Astrocyte of the hippocampus (primary cell): ENCODE measurements around the gene VPS39.

Source experiments
- DNase-seq: peaks from one replicate; pipeline ENCODE4 v3.0.0; 2011; ENCODE audit warnings: low read depth, low spot score

VPS39 gene

DNA sequence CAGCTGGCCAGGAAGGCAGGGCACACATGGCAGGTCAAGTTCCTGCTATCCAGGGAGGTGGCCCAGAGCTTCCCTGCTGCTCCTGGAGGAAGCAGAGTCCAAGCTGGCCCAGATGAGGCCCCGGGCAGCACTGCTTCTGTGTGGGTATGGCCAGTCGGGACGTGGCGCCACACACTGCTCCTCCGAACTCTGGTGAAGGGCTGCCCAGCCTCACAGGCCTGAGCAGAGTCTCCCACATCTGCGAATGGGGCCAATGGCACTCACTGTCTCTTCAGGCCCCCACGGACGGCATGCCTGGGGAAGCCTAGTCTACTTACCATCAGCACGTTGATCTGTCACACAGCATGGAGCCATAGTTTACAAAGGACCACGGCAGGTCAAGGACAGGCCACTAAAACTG is 49.2 kb downstream of the VPS39 start:
- no peak for DNase-seq

DNA sequence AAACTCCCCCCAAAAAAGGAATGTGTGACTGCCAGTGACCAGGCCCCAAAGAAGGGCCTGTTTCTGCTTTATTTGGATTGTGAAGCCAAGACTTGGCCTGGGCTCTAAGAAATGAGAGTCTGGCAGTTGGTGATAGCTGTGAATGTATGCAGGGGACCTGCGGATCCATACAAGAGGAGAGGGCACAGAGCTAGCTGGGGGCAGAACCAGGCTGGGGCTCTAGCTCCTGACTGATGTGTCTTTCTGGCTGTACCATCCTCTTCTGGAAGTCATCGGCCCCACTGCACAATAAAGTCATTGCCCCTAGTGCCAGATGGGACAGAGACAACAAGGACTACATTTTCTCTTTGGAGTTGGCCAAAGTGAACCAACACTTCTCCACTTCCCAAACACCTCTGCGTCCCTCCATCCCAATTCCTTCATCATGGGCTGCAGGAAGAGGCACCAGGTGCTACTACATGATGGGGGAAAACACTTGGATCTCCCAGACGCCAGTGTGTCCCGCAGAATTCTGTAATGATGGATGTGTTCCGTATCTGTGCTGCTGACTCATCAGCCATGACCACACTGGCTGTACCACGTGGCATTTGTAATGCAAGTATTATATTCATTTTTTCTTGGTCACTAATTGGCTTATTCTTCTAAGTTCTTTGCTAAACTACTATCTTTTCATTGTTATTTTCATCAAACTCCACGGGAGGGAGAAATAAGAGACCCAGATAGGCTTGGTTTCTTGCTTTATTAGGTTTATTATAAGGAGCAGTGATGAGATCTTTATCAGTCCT is 49.9 kb downstream of the VPS39 start:
- peak; percentile 71 for DNase-seq

DNA sequence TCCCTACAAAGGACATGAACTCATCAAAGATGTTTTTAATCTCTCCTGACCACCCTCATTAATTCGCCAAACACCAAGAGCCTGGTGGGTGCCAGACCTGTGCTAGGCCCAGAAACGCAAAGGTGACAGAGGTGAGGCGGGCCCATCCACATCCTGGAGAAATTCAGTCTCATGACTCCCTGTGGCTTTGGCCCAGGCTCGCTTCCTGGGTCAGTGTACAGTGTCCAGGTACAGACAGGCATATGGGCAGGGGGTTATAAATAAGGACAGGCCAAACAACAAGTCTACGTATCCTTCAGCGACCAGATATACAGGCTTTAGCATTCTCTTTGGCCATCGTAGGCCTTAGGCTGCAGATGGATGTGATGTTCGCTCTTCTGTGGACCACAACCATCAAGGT is 50.7 kb downstream of the VPS39 start:
- no peak for DNase-seq

DNA sequence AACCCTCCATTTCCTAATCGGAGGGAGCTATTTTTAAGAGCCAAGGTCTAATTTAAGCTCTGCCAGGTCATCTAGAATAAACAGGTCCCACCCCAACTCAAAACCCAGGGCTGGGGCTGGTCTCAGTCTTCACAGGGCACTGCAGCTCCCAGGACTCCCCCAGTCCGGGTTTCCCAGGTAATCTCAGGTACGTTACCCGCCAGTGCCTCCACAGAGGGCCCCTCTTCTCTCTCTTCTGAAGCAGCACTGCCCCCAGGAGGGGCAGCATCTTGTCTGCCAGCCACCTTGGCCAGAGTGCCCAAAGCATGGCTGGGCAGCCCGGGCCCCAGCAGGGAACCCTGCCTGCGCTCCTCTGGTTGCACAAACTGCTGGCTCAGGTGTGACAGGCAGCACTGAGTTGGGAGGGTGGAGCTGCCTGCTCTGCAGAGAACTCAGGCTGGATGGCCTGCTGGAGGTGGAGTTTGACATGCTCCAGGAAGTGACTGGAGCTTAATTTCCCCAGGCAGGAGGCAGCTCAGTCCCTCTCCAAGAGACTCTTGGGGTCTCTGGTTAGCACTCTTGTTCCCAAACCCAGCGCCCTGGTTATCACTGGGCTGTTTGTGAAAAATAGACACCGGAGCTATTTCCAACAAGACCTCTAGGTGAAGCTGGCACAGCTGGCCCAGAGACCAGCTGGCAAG is 51.7 kb downstream of the VPS39 start, which contains the start of gene PLA2G4F:
Gene PLA2G4F (minus strand): TSS at position 394 of the 680 bp plus-strand sequence. CDS start 87 bp downstream, at position 307.
- no peak for DNase-seq

DNA sequence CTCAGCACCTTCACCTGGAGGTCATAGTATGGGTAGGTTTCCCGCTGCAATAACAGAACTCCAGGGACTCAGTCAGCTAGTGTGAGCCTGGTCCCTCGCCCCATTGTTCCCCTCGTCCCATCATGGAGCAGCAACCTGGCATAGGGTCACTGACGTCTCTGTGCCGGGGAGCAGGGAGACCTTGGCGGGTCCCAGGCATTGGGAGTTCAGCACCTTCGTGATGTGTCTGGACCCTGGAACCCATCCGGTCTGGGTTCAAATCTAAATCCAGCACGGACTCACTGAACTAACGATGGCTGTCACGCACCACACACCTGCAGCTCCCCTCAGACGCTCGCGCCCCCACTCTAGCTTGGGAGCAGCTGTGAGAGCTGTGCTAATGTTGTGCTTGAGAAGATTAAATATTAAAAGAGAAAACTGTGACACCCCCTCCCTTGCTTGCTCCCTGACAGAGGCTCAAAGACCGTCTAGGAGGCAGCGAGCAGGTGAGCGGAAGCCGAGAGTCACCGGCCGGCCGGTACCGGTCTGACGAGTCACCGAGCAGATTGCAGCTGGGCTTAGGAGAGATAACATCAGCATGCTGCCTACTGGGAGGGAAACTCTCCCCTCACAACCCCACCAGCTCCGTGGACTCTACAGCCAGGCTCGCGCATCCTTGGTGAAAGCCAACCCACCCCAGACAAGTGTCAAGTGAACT is 52.4 kb downstream of the VPS39 start:
- no peak for DNase-seq

DNA sequence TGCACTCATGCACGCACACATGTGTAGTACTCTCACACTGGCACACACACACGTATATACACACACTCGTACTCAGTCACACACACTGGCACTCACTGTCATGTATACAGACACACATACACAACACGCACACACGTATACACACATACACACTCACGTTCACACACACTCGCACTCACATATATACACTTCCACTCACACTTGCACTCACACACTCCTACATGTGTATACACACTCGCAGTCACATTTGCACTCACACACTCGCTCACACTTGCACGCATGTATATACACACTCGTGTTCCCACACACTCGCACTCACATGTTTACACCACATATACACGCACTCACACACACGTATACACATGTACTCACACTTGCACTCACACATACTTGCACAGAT is 53.1 kb downstream of the VPS39 start:
- DNase-seq: no peak

DNA sequence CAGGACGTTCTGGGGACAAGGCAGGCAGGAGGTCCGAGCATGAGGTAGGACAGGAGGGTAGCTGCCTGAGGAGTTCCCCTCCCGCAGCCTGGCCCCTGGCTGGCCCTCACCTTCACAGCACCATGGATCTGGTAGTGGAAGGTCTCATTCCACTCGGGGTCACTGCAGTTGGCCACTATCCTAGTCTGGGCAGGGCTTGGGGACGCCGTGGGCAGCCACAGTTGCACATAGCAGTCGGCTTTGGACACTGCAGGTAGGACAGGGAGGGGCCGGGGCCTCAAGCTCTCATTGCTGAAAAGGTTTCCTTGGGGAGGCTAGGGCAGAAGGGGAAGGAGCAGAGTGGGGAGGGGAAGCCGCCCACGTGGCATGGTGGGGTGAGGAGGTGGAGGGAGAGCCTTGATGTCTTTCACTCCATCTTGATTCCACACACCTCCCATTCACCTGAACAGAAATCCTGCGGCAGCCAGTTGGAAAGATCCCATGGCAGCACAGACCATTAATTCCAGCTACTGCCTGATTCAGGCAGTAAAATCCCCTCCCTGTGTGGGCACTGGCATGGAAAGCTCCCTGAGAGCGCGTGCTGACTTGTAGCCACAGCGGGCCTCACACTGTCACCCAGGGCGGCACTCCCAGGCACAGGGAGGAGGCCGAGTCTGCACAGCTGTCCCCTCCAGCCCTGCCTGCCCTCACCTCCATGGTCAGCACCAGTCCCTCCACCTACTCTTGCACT is 53.7 kb downstream of the VPS39 start:
- DNase-seq: no peak

DNA sequence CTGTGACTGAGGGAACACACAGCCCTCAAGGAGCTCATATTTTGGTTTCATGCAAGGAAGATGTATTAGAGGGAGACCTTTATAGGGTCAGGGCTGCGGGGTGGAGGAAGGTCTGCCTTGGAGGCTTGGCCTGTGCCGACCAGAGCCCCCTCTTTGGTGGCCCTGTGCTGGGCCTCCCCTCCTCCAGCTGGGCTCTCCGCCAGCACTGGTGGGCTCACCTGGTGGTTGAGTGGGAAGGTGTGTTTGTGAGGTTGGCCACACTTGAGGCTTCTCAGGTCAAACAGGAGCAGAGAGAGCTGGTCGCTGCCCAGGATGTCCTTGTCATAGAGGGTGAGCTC is 54.3 kb downstream of the VPS39 start:
- DNase-seq: no peak

DNA sequence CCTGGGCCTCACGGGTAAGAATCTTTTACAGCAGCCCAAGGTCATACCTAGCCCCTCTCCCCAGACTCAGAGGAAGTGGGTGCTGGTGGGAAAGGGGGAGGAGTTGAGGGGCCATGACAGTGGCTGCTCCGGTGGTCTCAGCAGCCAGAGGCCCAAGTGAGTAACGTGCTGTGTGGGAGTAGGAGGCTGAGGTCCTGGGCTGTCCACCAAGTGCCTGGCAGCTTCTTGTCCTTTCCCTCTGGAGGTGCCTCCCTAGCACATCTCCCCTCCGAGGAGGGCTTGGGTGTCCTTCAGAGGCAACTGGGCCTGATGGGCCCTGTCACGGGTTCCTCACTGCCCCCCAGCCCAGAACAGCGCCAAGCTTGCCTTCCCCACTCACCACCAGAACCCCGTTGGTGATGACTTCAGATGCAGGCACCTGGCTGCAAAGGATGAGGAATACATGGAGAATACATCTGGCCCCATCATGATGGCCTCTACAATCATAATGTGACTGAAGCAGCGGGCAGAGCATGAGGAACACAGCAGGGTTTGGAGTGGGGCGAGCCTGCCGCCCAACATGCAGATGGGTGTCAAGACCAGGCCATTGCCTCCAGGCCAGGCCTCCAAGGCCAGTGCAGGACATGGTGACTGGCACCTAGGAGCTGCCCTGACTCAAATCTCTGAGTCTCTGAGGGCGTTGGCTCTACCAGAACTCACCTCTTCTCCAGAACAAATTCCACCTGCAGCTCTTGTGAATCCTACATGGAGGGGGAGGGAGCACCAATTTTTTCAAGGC is 55.0 kb downstream of the VPS39 start:
- no peak for DNase-seq

DNA sequence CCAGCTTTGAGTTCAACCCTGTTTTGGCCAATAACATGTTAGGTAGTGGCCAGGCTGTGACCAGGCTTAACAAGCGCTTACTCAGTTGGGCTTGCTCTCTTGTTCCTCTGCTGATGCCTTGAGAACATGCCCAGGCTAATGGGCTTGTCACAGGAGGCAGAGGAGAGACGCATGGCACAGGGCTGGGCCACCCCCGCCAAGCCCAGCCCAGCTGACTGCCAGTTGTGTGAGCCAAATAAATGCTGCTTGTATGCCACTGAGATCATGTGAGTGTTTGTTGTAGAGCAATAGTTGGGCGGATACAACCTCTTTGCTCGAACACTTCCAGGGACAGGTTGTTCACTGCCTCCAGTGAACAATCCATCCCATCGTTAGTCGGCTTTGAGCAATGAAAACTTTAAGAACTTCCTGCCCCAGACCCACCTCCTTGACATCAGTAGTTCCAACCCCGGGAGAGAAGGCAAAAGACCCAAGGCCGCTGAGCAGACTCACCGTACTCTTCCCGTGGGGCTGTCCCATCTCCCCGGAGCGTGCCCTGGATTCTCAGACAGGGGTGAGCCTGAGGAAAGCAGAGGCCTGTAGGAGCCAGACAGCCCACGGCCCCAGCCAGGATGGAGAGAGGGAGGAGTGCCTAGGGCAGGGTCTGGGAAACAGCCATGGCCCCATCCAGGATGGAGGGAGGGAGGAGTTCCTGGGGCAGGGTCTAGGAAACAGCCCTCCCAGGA is 55.7 kb downstream of the VPS39 start:
- no peak for DNase-seq

DNA sequence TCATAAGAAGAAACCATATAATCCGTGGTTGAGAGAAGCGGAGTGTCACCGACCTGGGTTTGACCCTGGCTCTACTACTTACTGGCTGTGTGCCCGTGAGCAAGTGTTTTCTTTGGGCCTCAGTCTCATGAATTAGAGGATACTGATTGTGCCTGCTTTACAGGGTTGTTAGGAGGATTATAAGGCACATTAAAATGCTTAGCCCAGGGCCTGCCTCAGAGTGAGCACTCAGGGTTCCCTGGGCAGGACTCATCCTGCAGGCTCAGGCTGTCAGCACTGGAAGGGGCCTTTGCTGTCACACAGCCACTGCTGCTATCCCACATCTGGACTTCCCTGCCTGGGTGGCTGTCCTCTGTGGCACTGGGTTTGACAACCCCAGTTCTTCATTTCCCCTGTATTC is 56.4 kb downstream of the VPS39 start:
- DNase-seq: peak; percentile 49

DNA sequence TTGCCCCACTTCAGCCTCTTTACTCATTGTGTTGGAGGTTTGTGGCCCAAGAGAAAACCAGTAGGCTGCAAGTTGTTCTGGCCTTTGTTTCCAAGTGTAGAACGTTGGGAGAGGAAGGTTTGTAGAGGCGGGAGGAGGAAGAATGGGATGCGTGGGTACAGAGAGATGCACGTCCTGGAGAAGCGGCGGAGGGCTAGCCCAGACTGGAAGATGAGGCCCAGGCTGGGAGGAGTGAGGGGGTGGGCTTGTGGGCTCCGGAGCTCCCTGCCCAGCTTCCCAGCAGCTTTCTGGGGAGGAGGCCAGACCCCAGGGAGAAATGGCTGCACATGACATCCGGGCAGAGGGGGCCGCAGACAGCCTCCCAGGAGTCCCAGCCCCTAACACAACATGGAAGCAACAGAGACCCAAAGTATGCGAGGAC is 57.0 kb downstream of the VPS39 start:
- no peak for DNase-seq

DNA sequence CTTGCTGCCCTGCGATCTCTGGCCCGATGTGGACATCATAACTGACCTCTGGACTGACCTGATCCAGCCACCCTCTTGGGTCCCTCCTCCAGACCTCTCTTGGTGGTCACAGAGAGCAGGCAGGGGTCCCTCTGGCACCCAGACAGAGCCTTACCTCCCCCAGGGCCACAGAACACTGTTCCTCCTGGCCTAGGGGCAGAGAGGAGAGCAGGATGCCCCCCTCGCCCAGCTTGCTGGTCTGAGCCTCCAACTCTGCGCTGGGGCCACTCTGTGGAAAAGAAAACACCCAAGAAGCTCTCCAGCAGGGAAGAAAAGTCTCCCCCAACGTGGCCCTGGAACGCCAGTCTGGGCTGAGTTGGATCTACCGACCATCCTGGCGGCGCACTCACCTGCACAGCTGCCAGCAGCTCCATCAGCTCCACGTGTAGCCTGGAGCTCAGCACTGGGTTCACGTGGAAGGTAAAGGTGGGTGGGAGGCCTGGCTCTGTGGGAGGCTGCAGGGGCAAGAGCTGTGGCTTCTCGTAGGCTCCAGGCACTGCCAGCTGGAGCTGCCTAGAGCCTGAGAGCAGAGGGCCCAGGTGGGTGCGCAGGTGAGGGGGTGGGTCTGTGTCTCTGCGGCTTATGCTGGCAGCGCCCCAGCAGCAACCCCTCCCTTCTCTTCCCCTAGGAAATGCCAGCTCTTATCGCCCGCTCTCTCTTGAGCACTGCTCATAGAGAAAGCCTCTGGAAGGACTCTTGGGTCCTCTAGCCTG is 57.7 kb downstream of the VPS39 start:
- DNase-seq: no peak

DNA sequence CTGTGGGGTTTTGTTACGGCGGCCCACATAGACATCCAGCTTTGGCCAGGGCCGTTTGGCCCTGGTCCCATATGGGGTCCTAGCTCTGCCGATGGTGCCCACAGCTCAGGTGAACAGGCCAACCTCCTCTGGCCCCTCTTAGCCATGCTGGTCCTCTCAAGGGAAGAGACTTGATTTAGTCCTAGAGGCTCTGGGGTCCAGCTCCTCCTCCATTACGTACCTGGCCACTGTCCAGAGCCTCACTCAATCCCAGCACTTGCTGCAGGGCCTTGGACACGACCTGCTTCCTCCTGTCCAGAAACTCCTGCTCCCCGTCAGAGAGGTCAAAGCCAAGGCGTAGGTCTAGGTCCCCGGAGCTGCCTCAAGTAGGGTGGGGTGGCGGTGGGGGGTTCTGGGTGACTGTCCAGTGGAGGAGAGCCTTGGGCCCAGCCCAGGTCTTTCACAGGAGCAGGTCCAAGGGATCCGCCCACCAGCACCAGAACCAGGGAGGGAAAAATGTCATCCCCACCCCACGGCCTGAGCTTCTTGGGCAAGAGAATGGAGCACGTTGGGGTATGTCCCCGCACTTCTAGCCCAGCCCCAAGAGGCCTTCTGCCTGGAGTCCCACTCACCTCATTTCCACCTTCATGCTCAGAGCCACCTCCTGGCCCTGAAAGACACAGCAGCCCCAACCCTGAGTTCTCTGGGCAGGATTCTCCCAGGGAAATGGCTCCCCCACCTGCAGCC is 58.4 kb downstream of the VPS39 start:
- no peak for DNase-seq

DNA sequence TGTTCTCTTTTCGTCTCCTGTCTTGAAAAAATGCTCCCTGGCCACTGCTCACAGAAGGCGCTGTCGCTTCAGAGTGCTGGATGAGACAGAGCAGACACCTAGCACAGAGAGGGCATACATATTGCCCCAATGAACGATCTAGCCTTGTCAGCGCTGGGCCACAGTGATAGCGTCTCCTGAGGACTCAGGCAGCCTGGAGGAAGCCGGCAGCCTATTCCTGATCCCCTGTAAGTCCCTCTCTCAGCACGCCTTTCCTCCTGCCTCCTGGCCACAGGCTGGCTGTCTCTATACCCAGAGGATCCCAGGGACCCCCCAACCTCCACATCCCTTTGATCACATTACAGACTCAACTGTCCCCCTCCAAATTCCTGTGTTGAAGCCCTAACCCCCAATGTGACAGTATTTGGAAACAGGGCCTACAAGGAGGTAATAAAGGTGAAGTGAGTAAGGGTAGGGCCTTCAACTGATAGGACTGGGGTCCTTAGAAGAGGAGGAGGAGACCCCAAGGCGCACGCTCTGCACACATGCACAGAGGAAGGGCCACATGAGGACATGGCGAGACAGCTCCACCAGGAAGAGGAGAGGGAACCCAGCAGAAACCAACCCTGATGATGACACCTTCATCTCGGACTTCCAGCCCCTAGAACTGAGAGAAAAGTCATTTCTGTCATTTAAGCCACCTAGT is 59.2 kb downstream of the VPS39 start:
- DNase-seq: no peak

DNA sequence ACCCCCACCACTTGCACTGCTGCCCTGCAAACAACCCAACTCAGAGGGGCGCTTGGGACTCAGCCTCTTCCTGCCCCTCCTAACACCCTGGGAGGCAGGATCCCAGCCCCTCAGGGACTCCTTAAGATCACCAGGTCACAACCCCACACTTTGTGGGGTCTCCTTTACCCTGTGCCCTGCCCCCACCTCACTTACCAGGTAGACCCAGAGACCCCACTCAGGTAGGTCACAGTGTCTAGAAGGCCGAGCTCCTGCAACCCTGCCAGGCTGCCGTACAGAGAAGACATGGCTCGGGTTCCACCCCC is 60.7 kb downstream of the VPS39 start:
- DNase-seq: no peak

DNA sequence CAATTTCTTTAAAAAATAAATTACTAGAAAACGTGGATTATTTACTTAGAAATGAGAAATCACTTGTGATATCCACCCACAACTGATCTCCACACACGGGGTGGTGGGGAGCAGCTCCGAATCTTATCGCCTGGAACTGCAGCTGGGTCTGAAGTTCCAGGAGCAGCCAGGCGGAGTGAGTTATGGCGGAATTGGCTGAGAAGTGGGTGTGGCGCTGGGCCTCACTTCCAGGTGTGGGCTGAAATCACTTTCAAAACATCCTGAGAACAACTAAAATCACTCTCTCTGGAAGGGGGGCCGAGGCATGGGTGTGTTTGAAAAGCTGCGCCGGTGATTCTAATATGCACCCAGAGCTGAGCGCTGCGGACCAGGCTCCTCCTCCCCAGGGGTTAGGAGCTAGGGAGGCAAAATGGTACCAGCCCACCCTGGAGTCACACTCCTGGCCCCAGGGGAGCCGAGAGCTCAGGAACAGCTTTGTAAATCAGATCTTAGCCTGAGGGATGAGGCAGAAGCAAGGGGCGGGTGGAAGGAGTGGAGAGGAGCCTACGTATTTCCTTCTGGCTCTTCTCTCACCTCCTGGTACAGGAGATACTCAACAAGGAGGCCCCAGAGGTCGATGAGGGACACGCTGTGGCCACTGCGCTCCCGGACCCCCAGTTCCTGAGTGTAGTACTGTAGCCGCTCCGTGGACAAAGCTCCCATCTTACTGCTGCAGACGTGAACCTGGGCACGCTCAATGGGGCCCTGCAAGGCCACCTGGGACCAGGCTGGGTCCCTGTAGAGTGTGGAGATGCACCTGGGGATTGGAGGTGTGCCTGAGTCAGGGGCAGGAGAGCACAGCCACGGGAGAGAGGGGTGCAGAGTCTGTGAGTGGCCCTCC is 61.3 kb downstream of the VPS39 start:
- no peak for DNase-seq
